Esophagus mucosa (tissue), 1 donor: ENCODE measurements around the gene MYRF. TPM values are rescaled to one million over a fixed set of nuclear protein-coding genes. Genes with fewer than 3 reads are reported as not detected.

Experiments
- ATAC-seq: fragments of 200-7000 bp; cut with Tn5 transposase; one replicate; pipeline ENCODE4 v1.9.1; 2020
- total RNA-seq: library from RNA; stranded (reverse); gene quantifications from one replicate; pipeline ENCODE4 v1.2.4, GENCODE V29; 2023
- donor health status: DM: yes; HTN: yes; CAD: no.

Gene MYRF
- total RNA-seq, 1 donor from 2014 or later: 0.88 TPM

GRCh38 chr11:61761440-61762222, 9.2 kb downstream of the MYRF start:
- no peak for ATAC-seq

GRCh38 chr11:61762223-61762615, 9.8 kb downstream of the MYRF start:
- no peak for ATAC-seq

GRCh38 chr11:61762798-61763197, 10.4 kb downstream of the MYRF start:
- no peak for ATAC-seq

- ATAC-seq: no peak
These were observed 11.6 kb downstream of the MYRF start for GRCh38 chr11:61763930-61764605.

- ATAC-seq: no peak
These were observed 12.3 kb downstream of the MYRF start for GRCh38 chr11:61764606-61765260.

- ATAC-seq: no peak
These were observed 13.3 kb downstream of the MYRF start for GRCh38 chr11:61765550-61766253.

GRCh38 chr11:61766353-61766841, 14.0 kb downstream of the MYRF start:
- no peak for ATAC-seq

GRCh38 chr11:61768376-61769076, 16.1 kb downstream of the MYRF start:
- ATAC-seq: no peak

- ATAC-seq: no peak
These were observed 16.9 kb downstream of the MYRF start for GRCh38 chr11:61769169-61769920.

- no peak for ATAC-seq
These were observed 17.7 kb downstream of the MYRF start for GRCh38 chr11:61769946-61770683.

GRCh38 chr11:61771195-61771894, 18.9 kb downstream of the MYRF start:
- no peak for ATAC-seq

GRCh38 chr11:61771985-61772455, 19.6 kb downstream of the MYRF start:
- ATAC-seq: no peak

GRCh38 chr11:61773356-61773755, 20.9 kb downstream of the MYRF start:
- no peak for ATAC-seq

- no peak for ATAC-seq
These were observed 21.4 kb downstream of the MYRF start for GRCh38 chr11:61773809-61774208.

- ATAC-seq: no peak
These were observed 22.0 kb downstream of the MYRF start for GRCh38 chr11:61774411-61774810.

- ATAC-seq: no peak
These were observed 22.7 kb downstream of the MYRF start for GRCh38 chr11:61775106-61775505.

- ATAC-seq: no peak
These were observed 23.4 kb downstream of the MYRF start for GRCh38 chr11:61775606-61776554.

GRCh38 chr11:61776561-61777075, 24.2 kb downstream of the MYRF start:
- ATAC-seq: peak; percentile 43
